ENCODE measurements around the gene AEN. TPM values are rescaled to one million over a fixed set of nuclear protein-coding genes. Genes with fewer than 3 reads are reported as not detected.

The AEN gene
- total RNA-seq, 1 donor from 2014 or later, result 33.0 TPM

DNA sequence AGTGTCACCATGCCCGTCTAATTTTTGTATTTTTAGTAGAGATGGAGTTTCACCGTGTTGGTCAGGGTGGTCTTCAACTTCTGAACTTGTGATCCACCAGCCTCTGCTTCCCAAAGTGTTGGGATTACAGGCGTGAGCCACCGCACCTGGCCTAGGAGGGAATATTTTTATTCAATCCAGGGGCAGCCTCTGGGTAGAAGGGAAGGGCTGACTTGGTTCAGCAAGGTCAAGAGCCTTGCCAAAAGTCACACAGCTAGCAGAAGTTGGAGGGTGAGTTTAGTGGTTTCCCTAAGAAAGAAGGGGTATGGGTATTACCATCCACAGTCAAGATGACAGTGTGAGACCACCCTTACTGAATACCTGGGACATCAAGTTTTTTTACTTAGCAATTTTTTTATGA is 4.9 kb upstream of the AEN start:
- Mint-ChIP-seq H3K27ac (no peak overlapping the region), H3K36me3 (no peaks in the 10 kb centered on the region), H3K4me1 (peaks cover 24% of the 10 kb centered on the region), H3K9me3 (no peaks in the 10 kb centered on the region), H3K4me3 (no peak overlapping the region), H3K27me3 (ENCODE audit: low read depth) (peaks cover 27% of the 10 kb centered on the region)
- no peak for DNase-seq (ENCODE audit: low spot score in 2 of 2, unreplicated experiment in 2 of 2)
- TF ChIP-seq, protein P1, sequence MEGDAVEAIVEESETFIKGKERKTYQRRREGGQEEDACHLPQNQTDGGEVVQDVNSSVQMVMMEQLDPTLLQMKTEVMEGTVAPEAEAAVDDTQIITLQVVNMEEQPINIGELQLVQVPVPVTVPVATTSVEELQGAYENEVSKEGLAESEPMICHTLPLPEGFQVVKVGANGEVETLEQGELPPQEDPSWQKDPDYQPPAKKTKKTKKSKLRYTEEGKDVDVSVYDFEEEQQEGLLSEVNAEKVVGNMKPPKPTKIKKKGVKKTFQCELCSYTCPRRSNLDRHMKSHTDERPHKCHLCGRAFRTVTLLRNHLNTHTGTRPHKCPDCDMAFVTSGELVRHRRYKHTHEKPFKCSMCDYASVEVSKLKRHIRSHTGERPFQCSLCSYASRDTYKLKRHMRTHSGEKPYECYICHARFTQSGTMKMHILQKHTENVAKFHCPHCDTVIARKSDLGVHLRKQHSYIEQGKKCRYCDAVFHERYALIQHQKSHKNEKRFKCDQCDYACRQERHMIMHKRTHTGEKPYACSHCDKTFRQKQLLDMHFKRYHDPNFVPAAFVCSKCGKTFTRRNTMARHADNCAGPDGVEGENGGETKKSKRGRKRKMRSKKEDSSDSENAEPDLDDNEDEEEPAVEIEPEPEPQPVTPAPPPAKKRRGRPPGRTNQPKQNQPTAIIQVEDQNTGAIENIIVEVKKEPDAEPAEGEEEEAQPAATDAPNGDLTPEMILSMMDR (IDR thresholded peaks at IDR 0.05; ENCODE audit: unreplicated experiment), result no peak

DNA sequence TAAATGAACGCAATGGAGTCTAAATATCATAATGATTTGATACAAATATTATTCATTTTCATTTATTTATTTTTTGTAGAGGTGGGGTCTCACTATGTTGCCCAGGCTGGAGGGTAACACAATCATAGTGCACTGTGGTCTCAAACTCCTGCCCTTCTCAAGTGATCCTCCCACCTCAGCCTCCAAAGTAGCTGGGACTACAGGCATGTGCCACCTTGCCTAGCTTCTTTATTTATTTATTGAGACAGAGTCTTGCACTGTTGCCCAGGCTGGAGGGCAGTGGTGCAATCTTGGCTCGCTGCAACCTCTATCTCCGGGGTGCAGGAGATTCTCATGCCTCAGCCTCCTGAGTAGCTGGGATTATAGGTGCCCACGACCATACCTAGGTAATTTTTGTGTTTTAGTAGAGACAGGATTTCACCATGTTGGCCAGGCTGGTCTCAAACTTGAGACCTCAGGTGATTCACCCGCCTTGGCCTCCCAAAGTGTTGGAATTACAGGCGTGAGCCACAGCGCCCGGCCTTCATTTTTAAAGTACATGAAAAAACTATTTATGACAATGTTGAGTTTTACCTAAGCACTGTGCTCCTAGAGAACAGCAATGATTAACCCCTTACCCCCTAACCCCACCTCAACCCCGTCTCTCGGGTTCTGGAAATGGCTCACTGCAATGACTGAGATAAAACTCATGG is 4.0 kb upstream of the AEN start:
- DNase-seq (ENCODE audit: low spot score in 2 of 2, unreplicated experiment in 2 of 2), result no peak
- Mint-ChIP-seq H3K9me3 (no peaks in the 10 kb centered on the region), H3K4me1 (peaks cover 31% of the 10 kb centered on the region), H3K36me3 (no peaks in the 10 kb centered on the region), H3K4me3 (no peak overlapping the region), H3K27me3 (ENCODE audit: low read depth) (peaks cover 18% of the 10 kb centered on the region), H3K27ac (no peak overlapping the region)
- TF ChIP-seq, protein P1 (IDR thresholded peaks at IDR 0.05; ENCODE audit: unreplicated experiment), result no peak

DNA sequence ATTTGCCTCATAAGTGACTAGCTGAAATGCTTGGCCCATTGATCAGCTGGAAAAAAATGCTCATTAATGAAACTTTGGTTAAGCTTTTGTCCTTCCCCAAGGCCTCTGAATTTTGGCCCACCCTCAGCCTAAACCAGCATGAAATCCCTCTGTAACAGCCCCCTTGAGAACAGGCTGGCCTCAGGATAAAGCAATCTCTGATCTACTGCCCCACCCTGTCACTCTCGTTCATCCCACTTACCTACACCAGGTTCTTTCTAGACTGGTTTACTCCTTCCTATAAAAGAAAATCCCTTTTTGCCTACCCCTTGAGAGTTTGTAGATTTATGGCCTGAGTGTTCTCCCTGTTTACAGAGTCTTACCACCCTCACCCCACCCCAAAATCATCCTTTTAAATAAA is 3.4 kb upstream of the AEN start:
- TF ChIP-seq, protein P1 (IDR thresholded peaks at IDR 0.05; ENCODE audit: unreplicated experiment), result no peak
- H3K36me3 Mint-ChIP-seq, result no peaks in the 10 kb centered on the region
- no peaks in the 10 kb centered on the region for H3K9me3 Mint-ChIP-seq
- H3K27ac Mint-ChIP-seq, result no peak overlapping the region
- H3K27me3 Mint-ChIP-seq (ENCODE audit: low read depth), result peaks cover 15% of the 10 kb centered on the region
- H3K4me3 Mint-ChIP-seq, result no peak overlapping the region
- DNase-seq (ENCODE audit: low spot score in 2 of 2, unreplicated experiment in 2 of 2), result no peak
- H3K4me1 Mint-ChIP-seq, result peaks cover 36% of the 10 kb centered on the region

DNA sequence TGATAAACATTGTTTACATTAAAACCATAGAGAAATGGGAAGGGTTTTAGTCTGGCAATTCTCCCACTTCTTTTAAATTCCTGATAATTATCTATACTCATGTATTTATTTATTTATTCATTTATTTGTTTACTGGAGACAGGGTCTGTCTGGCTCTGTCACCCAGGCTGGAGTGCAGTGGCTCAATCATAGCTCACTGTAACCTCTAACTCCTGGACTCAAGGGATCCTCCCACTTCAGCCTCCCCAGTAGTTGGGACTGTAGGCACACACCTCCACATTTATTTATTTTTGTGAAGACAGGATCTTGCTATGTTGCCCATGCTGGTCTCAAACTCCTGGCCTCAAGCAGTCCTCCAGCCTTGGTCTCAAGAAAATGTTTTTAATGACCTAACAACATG is 2.5 kb upstream of the AEN start:
- Mint-ChIP-seq H3K4me3 (no peak overlapping the region), H3K27ac (no peak overlapping the region), H3K9me3 (no peaks in the 10 kb centered on the region), H3K27me3 (ENCODE audit: low read depth) (peaks cover 8% of the 10 kb centered on the region), H3K4me1 (peaks cover 43% of the 10 kb centered on the region), H3K36me3 (no peaks in the 10 kb centered on the region)
- TF ChIP-seq, protein P1 (IDR thresholded peaks at IDR 0.05; ENCODE audit: unreplicated experiment), result no peak
- no peak for DNase-seq (ENCODE audit: low spot score in 2 of 2, unreplicated experiment in 2 of 2)

DNA sequence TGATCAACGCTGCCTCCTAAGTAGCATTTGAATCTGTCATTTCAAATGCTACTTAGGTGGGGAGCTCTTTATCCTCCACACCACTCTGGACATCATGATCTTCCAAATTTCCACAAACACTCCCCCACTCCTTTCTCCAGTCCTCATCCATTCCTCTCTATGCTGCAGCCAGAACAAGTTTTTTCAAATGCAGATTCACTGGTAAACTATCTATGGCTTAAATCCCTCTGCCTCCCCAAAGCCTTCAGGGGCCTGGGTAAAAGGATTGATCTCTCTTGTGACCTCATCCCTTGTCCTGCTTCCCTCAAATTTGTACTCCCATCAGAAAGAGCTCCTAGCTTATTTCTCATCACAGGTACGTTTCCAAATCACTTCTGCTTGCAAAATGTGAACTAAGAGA is 1.3 kb upstream of the AEN start:
- Mint-ChIP-seq H3K27me3 (ENCODE audit: low read depth) (no peaks in the 10 kb centered on the region), H3K9me3 (no peaks in the 10 kb centered on the region), H3K4me3 (no peak overlapping the region), H3K36me3 (no peaks in the 10 kb centered on the region), H3K4me1 (peaks cover 47% of the 10 kb centered on the region), H3K27ac (no peak overlapping the region)
- TF ChIP-seq, protein P1 (IDR thresholded peaks at IDR 0.05; ENCODE audit: unreplicated experiment), result no peak
- no peak for DNase-seq (ENCODE audit: low spot score in 2 of 2, unreplicated experiment in 2 of 2)

Data from mesothelial cell of epicardium (in vitro differentiated cells).